ENCODE measurements around the gene ELAVL4.

DNA sequence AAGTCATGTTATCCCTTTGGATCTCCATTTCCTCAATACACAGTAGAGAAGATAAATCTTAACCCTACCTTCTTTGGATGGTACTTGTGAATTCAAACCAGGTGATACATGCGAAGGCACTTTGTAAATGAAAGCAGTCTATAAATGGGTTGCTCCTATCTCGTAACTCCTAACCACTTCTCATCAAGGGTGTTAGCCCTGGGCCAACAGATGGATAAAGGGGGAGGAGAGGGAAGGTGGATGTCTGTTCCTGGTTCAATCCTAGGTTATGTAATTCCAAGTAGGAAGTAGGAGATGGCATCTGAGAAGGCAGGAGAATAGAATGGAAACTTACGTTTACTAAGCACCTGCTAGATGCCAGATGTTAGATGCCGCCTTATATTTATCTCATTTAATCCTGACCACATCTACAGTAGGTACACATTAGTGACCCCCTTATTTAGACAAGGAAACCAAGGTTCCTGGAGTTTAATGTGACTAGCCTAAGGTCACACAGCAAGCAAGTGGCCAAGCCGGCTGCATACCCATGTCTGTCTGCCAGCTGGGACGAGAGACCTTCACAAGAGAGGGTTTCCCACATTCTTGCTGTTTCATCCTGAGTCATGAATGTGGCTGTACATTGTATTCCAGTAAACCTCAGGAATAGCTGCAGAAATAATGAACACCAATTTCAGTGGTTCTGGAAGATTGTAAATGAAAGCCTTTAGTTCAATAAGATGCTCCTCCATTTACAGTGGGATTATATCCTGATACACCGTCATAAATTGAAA lies 47.7 kb downstream of the ELAVL4 start:
- TF ChIP-seq, protein P1, sequence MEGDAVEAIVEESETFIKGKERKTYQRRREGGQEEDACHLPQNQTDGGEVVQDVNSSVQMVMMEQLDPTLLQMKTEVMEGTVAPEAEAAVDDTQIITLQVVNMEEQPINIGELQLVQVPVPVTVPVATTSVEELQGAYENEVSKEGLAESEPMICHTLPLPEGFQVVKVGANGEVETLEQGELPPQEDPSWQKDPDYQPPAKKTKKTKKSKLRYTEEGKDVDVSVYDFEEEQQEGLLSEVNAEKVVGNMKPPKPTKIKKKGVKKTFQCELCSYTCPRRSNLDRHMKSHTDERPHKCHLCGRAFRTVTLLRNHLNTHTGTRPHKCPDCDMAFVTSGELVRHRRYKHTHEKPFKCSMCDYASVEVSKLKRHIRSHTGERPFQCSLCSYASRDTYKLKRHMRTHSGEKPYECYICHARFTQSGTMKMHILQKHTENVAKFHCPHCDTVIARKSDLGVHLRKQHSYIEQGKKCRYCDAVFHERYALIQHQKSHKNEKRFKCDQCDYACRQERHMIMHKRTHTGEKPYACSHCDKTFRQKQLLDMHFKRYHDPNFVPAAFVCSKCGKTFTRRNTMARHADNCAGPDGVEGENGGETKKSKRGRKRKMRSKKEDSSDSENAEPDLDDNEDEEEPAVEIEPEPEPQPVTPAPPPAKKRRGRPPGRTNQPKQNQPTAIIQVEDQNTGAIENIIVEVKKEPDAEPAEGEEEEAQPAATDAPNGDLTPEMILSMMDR (IDR thresholded peaks at IDR 0.05; ENCODE audit: insufficient read depth, low read depth, low read length), result no peak
- no peak for TF ChIP-seq EZH2 (IDR thresholded peaks at IDR 0.05; ENCODE audit: insufficient read depth, low read length)
